T-helper 2 cell treated with Interferon-gamma antibody and Interleukin-4, amounts not matched to agents 5 μg/mL and 100 μg/mL, for 36 hours (primary cell): ENCODE data around the gene ERCC4.
"Not testable (repeated sequence)": the region's sequence is repeated elsewhere in the genome, so short reads cannot be mapped to it uniquely, and the experiment has no call there.

ENCODE experiments used
- DNase-seq: peaks from one replicate; pipeline ENCODE4 v3.0.0; 2021; ENCODE audit warnings: low spot score
- H3K27ac Mint-ChIP-seq: one replicate; pipeline ENCODE4 v1.8.0; 2021; ENCODE audit warnings: mild to moderate bottlenecking, mixed read lengths
- H3K27me3 Mint-ChIP-seq: one replicate; pipeline ENCODE4 v1.8.0; 2021; ENCODE audit warnings: low read depth, mixed read lengths
- H3K36me3 Mint-ChIP-seq: one replicate; pipeline ENCODE4 v1.8.0; 2021; ENCODE audit warnings: low read depth, mixed read lengths
- H3K4me1 Mint-ChIP-seq: one replicate; pipeline ENCODE4 v1.8.0; 2021; ENCODE audit warnings: low read depth, mixed read lengths
- H3K4me3 Mint-ChIP-seq: one replicate; pipeline ENCODE4 v1.8.0; 2022; ENCODE audit warnings: mild to moderate bottlenecking, moderate library complexity, mixed read lengths
- H3K9me3 Mint-ChIP-seq: one replicate; pipeline ENCODE4 v1.8.0; 2021; ENCODE audit warnings: mixed read lengths

Gene ERCC4

GRCh38 chr16:13919683-13920509, at the start of gene ERCC4:
ERCC4 (plus strand) TSS chr16:13920154; CDS start chr16:13920166, 12 bp downstream.
- H3K4me1 Mint-ChIP-seq, result peaks cover 23% of the 10 kb centered on the region
- H3K27ac Mint-ChIP-seq, result peak within 1 kb of the TSS; percentile 92
- H3K9me3 Mint-ChIP-seq, result no peaks in the 10 kb centered on the region
- peak; percentile 99 for DNase-seq
- H3K36me3 Mint-ChIP-seq, result peaks cover 8% of the 10 kb centered on the region
- H3K4me3 Mint-ChIP-seq, result peak within 1 kb of the TSS; percentile 92
- peaks cover 7% of the 10 kb centered on the region for H3K27me3 Mint-ChIP-seq

- DNase-seq, result no peak
- H3K27ac Mint-ChIP-seq, result no peak overlapping the region
- no peaks in the 10 kb centered on the region for H3K36me3 Mint-ChIP-seq
- no peaks in the 10 kb centered on the region for H3K9me3 Mint-ChIP-seq
- H3K4me1 Mint-ChIP-seq, result no peaks in the 10 kb centered on the region
- H3K27me3 Mint-ChIP-seq, result no peaks in the 10 kb centered on the region
- no peak overlapping the region for H3K4me3 Mint-ChIP-seq
Observed at GRCh38 chr16:13873835-13874438, 46.0 kb upstream of the ERCC4 start.

GRCh38 chr16:13875614-13876284, 44.2 kb upstream of the ERCC4 start:
- no peaks in the 10 kb centered on the region for H3K36me3 Mint-ChIP-seq
- no peaks in the 10 kb centered on the region for H3K9me3 Mint-ChIP-seq
- no peaks in the 10 kb centered on the region for H3K27me3 Mint-ChIP-seq
- no peak for DNase-seq
- no peaks in the 10 kb centered on the region for H3K4me1 Mint-ChIP-seq
- H3K27ac Mint-ChIP-seq, result no peak overlapping the region
- H3K4me3 Mint-ChIP-seq, result no peak overlapping the region

GRCh38 chr16:13883276-13883675, 36.7 kb upstream of the ERCC4 start:
- Mint-ChIP-seq H3K27me3 (no peaks in the 10 kb centered on the region), H3K9me3 (no peaks in the 10 kb centered on the region), H3K27ac (no peak overlapping the region), H3K36me3 (no peaks in the 10 kb centered on the region), H3K4me1 (no peaks in the 10 kb centered on the region), H3K4me3 (no peak overlapping the region)
- no peak for DNase-seq

GRCh38 chr16:13883881-13884280, 36.1 kb upstream of the ERCC4 start:
- no peaks in the 10 kb centered on the region for H3K9me3 Mint-ChIP-seq
- no peaks in the 10 kb centered on the region for H3K36me3 Mint-ChIP-seq
- no peak overlapping the region for H3K27ac Mint-ChIP-seq
- H3K27me3 Mint-ChIP-seq, result no peaks in the 10 kb centered on the region
- DNase-seq, result no peak
- no peak overlapping the region for H3K4me3 Mint-ChIP-seq
- no peaks in the 10 kb centered on the region for H3K4me1 Mint-ChIP-seq

GRCh38 chr16:13885700-13886099, 34.3 kb upstream of the ERCC4 start:
- no peaks in the 10 kb centered on the region for H3K27me3 Mint-ChIP-seq
- H3K27ac Mint-ChIP-seq, result no peak overlapping the region
- no peaks in the 10 kb centered on the region for H3K36me3 Mint-ChIP-seq
- H3K9me3 Mint-ChIP-seq, result no peaks in the 10 kb centered on the region
- H3K4me3 Mint-ChIP-seq, result no peak overlapping the region
- no peaks in the 10 kb centered on the region for H3K4me1 Mint-ChIP-seq
- DNase-seq, result no peak

- DNase-seq, result no peak
- H3K36me3 Mint-ChIP-seq, result no peaks in the 10 kb centered on the region
- no peaks in the 10 kb centered on the region for H3K9me3 Mint-ChIP-seq
- H3K4me3 Mint-ChIP-seq, result no peak overlapping the region
- no peak overlapping the region for H3K27ac Mint-ChIP-seq
- H3K4me1 Mint-ChIP-seq, result no peaks in the 10 kb centered on the region
- H3K27me3 Mint-ChIP-seq, result no peaks in the 10 kb centered on the region
Observed at GRCh38 chr16:13886608-13887007, 33.3 kb upstream of the ERCC4 start.

- H3K4me3 Mint-ChIP-seq, DNase-seq, H3K4me1 Mint-ChIP-seq, H3K27me3 Mint-ChIP-seq, H3K9me3 Mint-ChIP-seq, H3K27ac Mint-ChIP-seq, H3K36me3 Mint-ChIP-seq: not testable (repeated sequence)
Observed at GRCh38 chr16:13889323-13889722, 30.6 kb upstream of the ERCC4 start.

GRCh38 chr16:13892301-13892700, 27.7 kb upstream of the ERCC4 start:
- Mint-ChIP-seq H3K4me3 (no peak overlapping the region), H3K36me3 (no peaks in the 10 kb centered on the region)
- no peak for DNase-seq

GRCh38 chr16:13895516-13895915, 24.4 kb upstream of the ERCC4 start:
- Mint-ChIP-seq H3K27ac (no peak overlapping the region), H3K9me3 (no peaks in the 10 kb centered on the region), H3K4me3 (no peak overlapping the region), H3K4me1 (no peaks in the 10 kb centered on the region), H3K27me3 (peaks cover 3% of the 10 kb centered on the region), H3K36me3 (no peaks in the 10 kb centered on the region)
- no peak for DNase-seq

More at GRCh38 chr16:13892301-13892700, 27.7 kb upstream of the ERCC4 start:
- Mint-ChIP-seq H3K27ac (no peak overlapping the region), H3K9me3 (no peaks in the 10 kb centered on the region), H3K27me3 (peaks cover 3% of the 10 kb centered on the region), H3K4me1 (no peaks in the 10 kb centered on the region)

GRCh38 chr16:13896543-13897182, 23.3 kb upstream of the ERCC4 start:
- Mint-ChIP-seq H3K4me3 (no peak overlapping the region), H3K27ac (no peak overlapping the region), H3K9me3 (peaks cover 3% of the 10 kb centered on the region), H3K4me1 (no peaks in the 10 kb centered on the region), H3K27me3 (peaks cover 3% of the 10 kb centered on the region), H3K36me3 (no peaks in the 10 kb centered on the region)
- no peak for DNase-seq

GRCh38 chr16:13897806-13898205, 22.1 kb upstream of the ERCC4 start:
- Mint-ChIP-seq H3K36me3 (no peaks in the 10 kb centered on the region), H3K4me1 (no peaks in the 10 kb centered on the region), H3K27ac (no peak overlapping the region), H3K27me3 (peaks cover 3% of the 10 kb centered on the region), H3K9me3 (peaks cover 3% of the 10 kb centered on the region), H3K4me3 (no peak overlapping the region)
- DNase-seq, result no peak

- no peak overlapping the region for H3K27ac Mint-ChIP-seq
- H3K27me3 Mint-ChIP-seq, result peaks cover 3% of the 10 kb centered on the region
- no peaks in the 10 kb centered on the region for H3K4me1 Mint-ChIP-seq
- peaks cover 3% of the 10 kb centered on the region for H3K9me3 Mint-ChIP-seq
- H3K36me3 Mint-ChIP-seq, result no peaks in the 10 kb centered on the region
- no peak overlapping the region for H3K4me3 Mint-ChIP-seq
- no peak for DNase-seq
Observed at GRCh38 chr16:13898233-13898632, 21.7 kb upstream of the ERCC4 start.

- Mint-ChIP-seq H3K9me3 (peaks cover 3% of the 10 kb centered on the region), H3K27me3 (no peaks in the 10 kb centered on the region)
- DNase-seq, result no peak
Observed at GRCh38 chr16:13902052-13902451, 17.9 kb upstream of the ERCC4 start.

More at GRCh38 chr16:13902052-13902451, 17.9 kb upstream of the ERCC4 start:
- H3K4me1 Mint-ChIP-seq, result no peaks in the 10 kb centered on the region
- H3K36me3 Mint-ChIP-seq, result no peaks in the 10 kb centered on the region
- no peak overlapping the region for H3K4me3 Mint-ChIP-seq
- H3K27ac Mint-ChIP-seq, result no peak overlapping the region
